Small intestine (tissue), 7 donors: ENCODE results near the gene KCNJ6. TPM values are rescaled to one million over a fixed set of nuclear protein-coding genes. Genes with fewer than 3 reads are reported as not detected.
"Not testable (repeated sequence)": the region's sequence is repeated elsewhere in the genome, so short reads cannot be mapped to it uniquely, and the experiment has no call there.

Source experiments
- DNase-seq, 2 donors: peaks; one replicate each; pipeline versions ENCODE4 v3.0.0 to v3.0.0-alpha.2; 2013
- FAIRE-seq: peaks from 2 replicates; lab custom pipeline; 2012; peaks lifted over from hg19 to GRCh38; lab: Jason Lieb, UNC
- H3K27ac ChIP-seq, 3 donors: one replicate each; pipeline ENCODE4 v1.5.1; 2013; ENCODE audit warnings: low read length in 2 of 3, mild to moderate bottlenecking in 2 of 3, control low read depth in 1 of 3, inconsistent platforms in 1 of 3, low read depth in 1 of 3, moderate library complexity in 1 of 3
- H3K27me3 ChIP-seq, 3 donors: one replicate each; pipeline ENCODE4 v1.6.1; 2013; ENCODE audit warnings: low read length in 3 of 3, inconsistent platforms in 1 of 3; ENCODE audit not compliant: control insufficient read depth in 3 of 3, insufficient read depth in 3 of 3
- H3K36me3 ChIP-seq, 3 donors: one replicate each; pipeline ENCODE4 v1.6.1; 2013; ENCODE audit warnings: low read length in 3 of 3, inconsistent platforms in 1 of 3, low read depth in 1 of 3, mild to moderate bottlenecking in 1 of 3, moderate library complexity in 1 of 3; ENCODE audit not compliant: control insufficient read depth in 3 of 3, insufficient read depth in 2 of 3
- H3K4me1 ChIP-seq, 3 donors: one replicate each; pipeline ENCODE4 v1.6.1; 2013; ENCODE audit warnings: low read length in 2 of 3, inconsistent platforms in 1 of 3, low read depth in 1 of 3, mild to moderate bottlenecking in 1 of 3, moderate library complexity in 1 of 3; ENCODE audit not compliant: control insufficient read depth in 3 of 3, insufficient read depth in 2 of 3
- H3K4me3 ChIP-seq, 3 donors: one replicate each; pipeline ENCODE4 v1.5.1; 2013; ENCODE audit warnings: low read length in 3 of 3, control low read depth in 1 of 3, inconsistent platforms in 1 of 3, low read depth in 1 of 3, mild to moderate bottlenecking in 1 of 3, moderate library complexity in 1 of 3
- H3K9me3 ChIP-seq, 2 donors: one replicate each; pipeline ENCODE4 v1.6.1; 2013; ENCODE audit warnings: low read depth in 1 of 2, low read length in 1 of 2; ENCODE audit not compliant: control insufficient read depth in 2 of 2, insufficient read depth in 1 of 2
- WGBS, 3 donors: extraction: QIAGEN DNeasy Blood & Tissue Kit; methylation state at CpG; one replicate each; pipeline ENCODE4 v1.1.7; 2013; 5-methylcytosine and 5-hydroxymethylcytosine counted together
- polyA plus RNA-seq, 4 donors: library from polyadenylated mRNA; stranded (reverse) in 3 of 4; unstranded in 1 of 4; fragments of 200-250 nt in 3 of 4; fragments of 120-200 nt in 1 of 4; gene quantifications; one replicate each; pipeline versions ENCODE4 v1.2.1 to v1.2.3, GENCODE V29; 2013
- donor health status: healthy with polysubstance abuse.
- donor health status: control.
- donor health status: control.
- donor health status: Bipolar disorder and iron deficiency.
- donor health status: healthy.

Gene KCNJ6
- polyA plus RNA-seq, 4 donors, result under 0.01 to 0.24 (median 0.03) TPM; not detected in 1

DNA sequence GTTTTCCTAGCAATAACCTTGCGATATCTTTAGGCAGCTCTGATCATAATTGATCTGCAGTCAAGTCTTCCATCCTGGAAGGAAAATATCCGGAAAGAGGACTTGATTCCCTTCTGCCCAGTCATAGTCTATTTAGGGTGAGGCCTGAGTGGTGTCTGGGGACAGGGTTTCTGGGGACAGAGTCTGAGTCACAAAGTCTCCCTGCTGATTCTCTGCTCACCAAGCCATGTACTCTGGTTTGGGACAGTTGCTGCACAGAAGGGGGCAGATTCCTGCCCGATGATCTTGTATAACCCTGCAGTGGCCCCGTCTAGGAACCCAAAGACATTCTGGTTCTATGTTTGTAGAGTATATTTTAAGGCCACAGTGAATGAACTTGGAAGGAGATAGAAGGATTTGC lies 178.8 kb downstream of the KCNJ6 start:
- no peak for FAIRE-seq
- H3K4me1 ChIP-seq, result no peaks in the 10 kb centered on the region

DNA sequence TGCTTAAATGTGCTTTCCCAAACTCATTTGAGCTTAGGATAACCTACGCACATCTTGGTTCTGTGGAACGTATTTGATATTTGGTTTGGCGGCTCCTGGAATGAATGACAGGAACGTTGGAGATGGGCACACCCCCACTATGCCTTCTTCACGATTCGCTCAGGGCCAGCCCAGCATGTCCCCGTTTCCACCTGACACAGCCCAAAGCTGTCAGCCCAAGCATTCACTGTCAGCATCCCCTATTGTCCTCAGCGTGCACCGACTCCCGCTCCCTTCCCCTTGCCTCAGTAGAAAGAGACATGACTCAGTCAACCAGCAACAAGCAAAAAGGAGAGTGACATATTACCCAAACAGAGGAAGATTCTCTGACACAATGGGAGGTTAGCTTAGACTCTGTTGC lies 181.4 kb downstream of the KCNJ6 start:
- Histone ChIP-seq H3K4me1 (no peaks in the 10 kb centered on the region), H3K27ac (no peak overlapping the region), H3K9me3 (no peaks in the 10 kb centered on the region), H3K4me3 (no peak overlapping the region), H3K36me3 (no peaks in the 10 kb centered on the region), H3K27me3 (peaks cover 0 to 1% (median 0%) of the 10 kb centered on the region in 3 donors)
- DNase-seq (no peak), FAIRE-seq (no peak)
- 88 to 89% (median 89%) methylated on average over 10 of the region's 10 CpGs for WGBS, 3 donors

More for the DNA sequence above, 178.8 kb downstream of the KCNJ6 start:
- Histone ChIP-seq H3K4me3 (no peak overlapping the region), H3K27me3 (peaks cover 0 to 1% (median 0%) of the 10 kb centered on the region in 3 donors), H3K36me3 (no peaks in the 10 kb centered on the region), H3K27ac (no peak overlapping the region), H3K9me3 (no peaks in the 10 kb centered on the region)
- 67 to 70% (median 69%) methylated on average over 4 of the region's 4 CpGs for WGBS, 3 donors
- no peak for DNase-seq

DNA sequence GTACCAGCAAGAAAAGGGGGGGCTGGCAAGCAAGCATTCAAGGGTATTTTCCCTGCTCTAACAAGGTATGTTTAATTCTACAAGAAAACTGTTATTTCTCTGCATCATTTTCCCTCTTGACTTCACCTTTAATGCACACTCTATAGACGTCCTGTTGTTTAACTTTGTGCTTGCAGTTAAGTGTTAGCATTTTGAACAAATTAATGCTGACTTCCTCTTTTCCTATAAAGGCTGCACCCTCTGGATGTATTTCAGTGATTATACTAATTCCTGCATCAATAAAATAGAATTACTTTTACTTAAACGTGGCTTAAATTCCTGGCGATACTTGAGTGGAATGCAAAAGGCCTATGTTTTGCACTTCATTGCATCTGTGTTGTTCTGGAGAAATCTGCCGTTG lies 183.3 kb downstream of the KCNJ6 start:
- Histone ChIP-seq H3K4me1 (no peaks in the 10 kb centered on the region), H3K36me3 (no peaks in the 10 kb centered on the region), H3K4me3 (no peak overlapping the region), H3K27me3 (no peaks in the 10 kb centered on the region), H3K9me3 (no peaks in the 10 kb centered on the region), H3K27ac (no peak overlapping the region)
- WGBS, 3 donors, result 62 to 66% (median 66%) methylated on average over 4 of the region's 4 CpGs
- FAIRE-seq (no peak), DNase-seq (no peak)

DNA sequence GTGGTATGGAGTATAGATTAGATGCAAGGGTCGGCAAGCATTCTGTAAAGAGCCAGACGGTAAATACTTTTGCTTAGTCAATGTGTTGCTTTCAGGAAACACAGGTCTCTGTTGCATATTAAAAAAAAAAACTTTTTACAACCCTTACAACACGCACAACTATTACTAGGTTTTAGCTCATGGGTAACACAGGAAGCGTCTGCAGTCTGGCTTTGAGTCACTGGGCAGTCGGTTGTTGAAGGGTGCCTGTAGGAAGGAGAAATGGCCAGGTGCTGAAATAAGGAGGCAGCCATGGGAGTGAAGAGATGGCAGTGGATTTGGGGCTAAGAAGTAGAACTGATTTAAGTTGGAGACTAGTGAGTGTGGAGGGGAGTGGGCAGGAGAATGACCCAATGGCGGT lies 192.1 kb downstream of the KCNJ6 start:
- Histone ChIP-seq H3K27me3 (no peaks in the 10 kb centered on the region), H3K36me3 (no peaks in the 10 kb centered on the region), H3K4me3 (no peak overlapping the region), H3K9me3 (no peaks in the 10 kb centered on the region), H3K4me1 (no peaks in the 10 kb centered on the region), H3K27ac (no peak overlapping the region)
- FAIRE-seq (no peak), DNase-seq (no peak)
- 73 to 77% (median 75%) methylated on average over 6 of the region's 6 CpGs for WGBS, 3 donors

DNA sequence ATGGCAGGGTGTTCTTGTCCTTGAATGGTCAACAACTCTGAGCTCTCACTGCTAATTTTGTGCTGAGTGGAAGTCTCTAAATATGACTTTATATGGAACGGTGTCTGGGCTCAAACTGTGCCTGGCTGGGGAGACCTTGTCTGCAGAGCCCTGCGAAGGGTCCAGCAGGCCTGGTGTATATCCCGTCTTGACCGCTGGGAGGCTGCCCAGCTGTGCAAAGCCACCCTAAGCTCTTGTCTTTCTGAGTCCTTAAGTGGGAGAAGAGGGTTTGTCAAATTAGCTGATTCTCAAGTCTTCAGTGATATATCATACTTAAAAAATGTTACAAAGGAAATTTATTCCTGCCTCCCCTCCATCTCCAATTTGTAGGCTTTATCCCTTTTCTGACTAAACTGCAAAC lies 198.7 kb downstream of the KCNJ6 start:
- H3K4me1 ChIP-seq, result no peaks in the 10 kb centered on the region
- no peak overlapping the region for H3K4me3 ChIP-seq
- FAIRE-seq, result no peak
- H3K27me3 ChIP-seq, result no peaks in the 10 kb centered on the region
- 85 to 86% (median 85%) methylated on average over 4 of the region's 4 CpGs for WGBS, 3 donors
- no peak for DNase-seq
- H3K27ac ChIP-seq, result no peak overlapping the region
- no peaks in the 10 kb centered on the region for H3K9me3 ChIP-seq
- H3K36me3 ChIP-seq, result no peaks in the 10 kb centered on the region

DNA sequence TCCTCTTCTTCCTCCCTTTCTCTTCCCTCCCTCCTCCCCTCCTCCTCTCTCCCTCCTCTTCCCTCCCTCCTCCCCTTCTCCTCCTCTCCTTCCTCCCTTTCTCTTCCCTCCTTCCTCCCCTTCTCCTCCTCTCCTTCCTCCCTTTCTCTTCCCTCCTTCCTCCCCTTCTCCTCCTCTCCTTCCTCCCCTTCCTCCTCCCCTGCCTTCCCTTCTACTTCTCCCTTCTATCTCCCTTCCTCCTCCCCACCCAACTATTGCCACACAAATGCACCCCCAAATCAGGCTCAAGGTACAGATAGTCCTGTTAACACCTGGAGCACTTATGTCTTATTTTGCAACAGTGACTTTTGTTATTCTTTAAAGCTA lies 203.7 kb downstream of the KCNJ6 start:
- DNase-seq, H3K36me3 ChIP-seq, H3K4me1 ChIP-seq, H3K9me3 ChIP-seq, H3K27ac ChIP-seq, H3K27me3 ChIP-seq, H3K4me3 ChIP-seq, FAIRE-seq: not testable (repeated sequence)

DNA sequence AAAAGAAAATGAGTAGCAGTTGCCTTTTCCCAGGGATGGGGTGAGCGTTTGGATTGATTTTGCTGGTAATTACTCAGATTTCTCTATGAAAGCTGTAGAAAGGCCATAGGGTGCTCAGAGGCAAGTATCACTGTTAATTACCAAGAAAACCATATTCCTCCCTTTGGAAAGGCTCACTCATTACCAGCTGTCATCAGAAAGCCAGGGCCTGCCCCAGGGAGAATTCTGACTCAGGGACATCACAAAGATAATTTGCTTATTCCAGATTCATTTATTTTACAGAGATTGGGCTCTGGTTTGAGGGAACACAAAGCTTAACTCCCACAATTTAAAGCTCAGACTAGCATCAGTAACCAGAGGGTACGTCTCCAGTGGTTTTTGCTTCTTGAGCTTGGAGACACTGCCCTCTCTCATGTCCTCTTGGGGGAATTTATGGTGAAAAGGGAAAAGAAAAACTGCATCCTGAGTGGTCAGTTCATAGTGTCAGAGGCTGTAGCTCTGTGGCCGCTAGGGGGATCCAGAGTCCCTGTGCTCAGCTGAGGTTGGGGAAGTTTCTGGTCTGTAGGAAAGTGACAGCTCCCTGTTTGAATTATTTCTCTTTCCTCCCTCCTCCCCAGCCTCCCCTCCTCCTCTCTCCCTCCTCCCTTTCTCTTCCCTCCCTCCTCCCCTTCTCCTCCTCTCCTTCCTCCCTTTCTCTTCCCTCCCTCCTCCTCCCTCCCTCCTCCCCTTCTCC lies 204.3 kb downstream of the KCNJ6 start:
- Histone ChIP-seq H3K36me3 (no peaks in the 10 kb centered on the region), H3K4me3 (no peak overlapping the region), H3K27me3 (no peaks in the 10 kb centered on the region), H3K4me1 (peaks cover 0 to 3% (median 0%) of the 10 kb centered on the region in 3 donors), H3K27ac (no peak overlapping the region), H3K9me3 (no peaks in the 10 kb centered on the region)
- WGBS, 3 donors, result 26 to 39% (median 27%) methylated on average over 3 of the region's 3 CpGs
- FAIRE-seq (no peak), DNase-seq (peak; percentile 52 to 67)

DNA sequence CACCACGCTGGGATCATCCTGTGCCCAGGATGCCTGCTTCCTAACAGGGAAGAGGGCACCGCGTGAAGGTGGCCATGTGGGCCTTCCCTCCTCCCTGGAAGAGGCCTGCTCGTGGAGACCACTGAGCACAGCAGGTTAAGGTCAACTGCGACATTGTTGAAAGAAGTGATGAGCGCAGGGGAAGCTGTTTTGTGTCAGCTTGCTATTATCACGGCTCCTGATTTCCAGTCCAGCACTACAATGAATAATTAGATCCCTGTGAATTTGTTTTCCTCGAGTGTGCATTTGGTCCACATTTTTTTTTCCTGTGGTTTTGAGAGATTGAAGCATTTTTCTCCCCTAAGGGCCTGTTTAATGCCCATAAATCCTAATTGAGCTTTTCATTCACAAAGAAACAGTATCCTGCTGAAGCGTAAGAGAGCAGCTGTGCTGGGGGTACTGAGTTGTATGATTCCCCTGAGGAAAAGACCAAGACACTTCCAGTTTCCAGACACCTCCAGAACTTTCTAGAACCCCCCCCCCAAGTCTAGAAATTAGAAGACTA lies 204.9 kb downstream of the KCNJ6 start:
- H3K9me3 ChIP-seq, result no peaks in the 10 kb centered on the region
- no peak overlapping the region for H3K27ac ChIP-seq
- FAIRE-seq, result no peak
- 76 to 79% (median 78%) methylated on average over 8 to 9 of the region's 9 CpGs for WGBS, 3 donors
- no peaks in the 10 kb centered on the region for H3K36me3 ChIP-seq
- no peak overlapping the region for H3K4me3 ChIP-seq
- H3K27me3 ChIP-seq, result no peaks in the 10 kb centered on the region
- peak in 1 of 2 donors; percentile 2 for DNase-seq
- peaks cover 0 to 3% (median 0%) of the 10 kb centered on the region in 3 donors for H3K4me1 ChIP-seq
